Activated naive CD4-positive, alpha-beta T cell (primary cell): ENCODE results near the gene GGTLC2.
"Not testable (repeated sequence)": the region's sequence is repeated elsewhere in the genome, so short reads cannot be mapped to it uniquely, and the experiment has no call there.

Source experiments
- DNase-seq, 4 experiments: peaks; one replicate each; lab custom pipeline; 2025; lab: John Stamatoyannopoulos, UW

Gene GGTLC2

DNA sequence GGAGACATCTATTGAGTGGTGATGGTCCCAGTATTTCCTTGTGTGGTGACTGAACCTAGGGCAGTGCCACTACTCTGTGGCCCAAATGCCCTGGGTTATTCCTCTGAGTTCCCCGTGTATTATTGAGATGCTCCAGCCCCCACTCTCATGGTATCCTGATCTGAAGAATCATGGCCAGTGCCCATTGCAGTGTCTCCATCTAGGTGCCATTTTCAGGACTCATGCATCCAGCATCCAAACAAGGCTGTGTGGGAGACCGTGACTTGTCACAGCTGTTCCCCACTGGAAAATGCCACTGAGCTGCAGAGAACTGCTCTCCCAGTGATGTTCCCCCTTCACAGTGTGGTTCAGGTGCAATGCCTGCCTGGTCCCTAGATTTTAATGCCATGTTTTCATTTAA, 24.7 kb downstream of the GGTLC2 start:
- DNase-seq = no peak

DNA sequence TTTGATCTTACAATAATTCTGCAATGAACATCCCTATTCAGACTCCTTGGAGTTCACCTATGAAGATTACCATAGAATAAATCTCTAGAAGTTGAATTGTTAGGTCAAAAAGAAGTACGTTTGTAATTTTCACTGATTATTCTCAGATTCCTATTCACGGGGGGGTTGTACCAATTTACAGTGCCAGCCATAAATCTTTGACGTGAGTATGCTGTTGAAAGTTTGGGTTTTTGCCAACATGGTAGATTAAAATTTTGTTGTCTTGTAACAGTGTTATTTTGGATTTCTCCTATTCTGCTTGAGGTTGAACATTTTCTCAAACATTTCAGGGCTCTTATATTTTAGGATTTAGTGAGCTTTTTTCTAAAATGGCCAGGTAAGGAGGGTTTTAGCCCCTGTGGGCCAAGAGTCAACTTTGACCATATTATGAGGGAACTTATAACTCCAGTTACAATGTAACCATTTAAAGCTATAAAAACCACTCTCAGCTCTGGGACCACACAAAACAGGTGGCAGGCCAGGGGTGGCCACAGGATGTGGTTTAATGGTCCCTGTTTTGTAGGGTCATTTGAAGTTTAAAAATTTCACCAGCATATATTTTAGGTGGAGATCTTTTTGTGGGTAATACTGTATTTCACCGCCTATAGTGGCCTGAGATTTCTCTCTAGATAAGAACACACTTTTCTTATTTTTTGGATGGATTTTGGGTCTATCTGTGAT, 25.8 kb downstream of the GGTLC2 start:
- no peak for DNase-seq

- DNase-seq = no peak
These were observed 27.1 kb downstream of the GGTLC2 start for GRCh38 chr22:22671506-22671905.

- DNase-seq = no peak
These were observed 28.7 kb downstream of the GGTLC2 start for GRCh38 chr22:22673099-22673498.

DNA sequence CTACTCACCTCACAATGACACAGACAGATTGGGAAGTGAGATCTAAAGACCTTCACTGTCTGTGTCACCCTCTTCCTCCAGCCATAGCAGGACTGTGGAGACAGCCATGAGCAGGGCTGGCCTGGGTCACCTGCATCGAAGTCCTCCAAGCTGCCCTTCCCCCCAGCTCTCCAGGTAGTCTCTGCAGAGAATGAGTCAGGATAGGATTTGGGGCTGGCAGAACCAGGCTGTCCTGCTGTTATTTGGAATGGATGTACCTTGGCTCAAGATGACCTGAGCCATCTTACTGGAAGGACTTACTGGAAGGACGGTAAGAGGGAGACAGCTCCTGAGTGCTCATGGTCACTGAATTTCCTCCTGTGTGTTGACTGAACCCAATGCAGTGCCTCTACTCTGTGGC, 29.2 kb downstream of the GGTLC2 start:
- no peak for DNase-seq

DNA sequence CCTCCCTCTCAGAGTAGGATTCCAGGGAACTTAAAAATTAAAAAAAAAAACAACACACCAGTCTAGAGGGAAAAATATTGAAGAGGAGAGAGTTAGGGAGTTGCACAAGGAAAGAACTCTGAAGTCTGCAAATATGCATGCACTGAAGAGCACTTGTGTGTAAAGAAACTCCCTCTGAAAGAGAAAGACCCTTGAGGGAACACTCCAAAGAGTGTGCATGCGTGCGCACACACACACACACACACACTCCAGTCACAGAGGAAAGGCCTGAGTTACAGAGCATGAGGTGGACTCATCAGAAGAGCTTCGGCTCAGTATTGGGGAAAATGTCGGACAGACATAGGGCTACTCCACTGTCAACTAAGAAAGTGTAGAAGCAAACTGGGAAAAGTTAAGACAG, 30.1 kb downstream of the GGTLC2 start:
- no peak for DNase-seq

GRCh38 chr22:22678970-22679369, 34.6 kb downstream of the GGTLC2 start:
- DNase-seq = no peak

- no peak for DNase-seq
These were observed 36.0 kb downstream of the GGTLC2 start for GRCh38 chr22:22680396-22680795.

DNA sequence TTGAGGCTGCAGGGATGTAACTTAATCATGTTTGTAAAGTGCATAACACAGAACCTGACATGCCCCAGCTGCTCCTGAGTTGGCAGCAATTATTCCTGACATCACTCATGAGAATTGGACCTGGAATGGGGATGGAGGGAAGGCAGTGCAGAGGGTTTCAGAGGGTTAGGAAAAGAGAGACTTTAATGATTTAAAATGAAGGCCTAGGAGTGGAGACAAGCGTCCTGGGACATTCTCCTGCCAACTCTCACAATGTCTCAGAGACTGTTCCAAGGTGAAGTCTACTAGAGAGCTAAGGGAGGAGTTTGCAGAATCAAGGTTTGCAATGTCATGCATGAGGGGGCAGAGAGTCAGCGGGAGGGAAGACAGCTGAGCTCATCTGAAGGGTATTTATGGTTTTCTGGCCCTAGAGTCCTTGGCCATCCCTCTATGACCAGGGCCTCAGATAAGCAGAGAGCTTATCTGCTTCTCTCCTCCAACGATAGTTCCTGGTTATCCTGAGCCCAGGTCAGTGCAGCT, 36.9 kb downstream of the GGTLC2 start:
- no peak for DNase-seq

DNA sequence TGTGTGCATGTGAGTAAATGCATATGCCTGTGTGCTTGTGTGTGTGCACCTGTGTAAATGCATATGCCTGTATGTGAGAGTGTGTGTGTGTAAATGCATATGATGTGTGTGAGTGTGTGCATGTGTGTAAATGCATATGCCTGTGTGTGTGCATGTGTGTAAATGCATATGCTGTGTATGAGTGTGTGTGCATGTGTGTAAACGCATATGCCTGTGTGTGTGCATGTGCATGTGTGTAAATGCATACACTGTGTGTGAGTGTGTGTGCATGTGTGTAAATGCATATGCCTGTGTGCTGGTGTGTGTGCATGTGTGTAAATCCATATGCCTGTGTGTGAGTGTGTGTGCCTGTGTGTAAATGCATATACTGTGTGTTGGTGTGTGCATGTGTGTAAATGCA, 37.8 kb downstream of the GGTLC2 start:
- DNase-seq = no peak

- no peak for DNase-seq
These were observed 38.6 kb downstream of the GGTLC2 start for GRCh38 chr22:22682807-22683667.

- DNase-seq = no peak
These were observed 39.4 kb downstream of the GGTLC2 start for GRCh38 chr22:22683668-22684361.

DNA sequence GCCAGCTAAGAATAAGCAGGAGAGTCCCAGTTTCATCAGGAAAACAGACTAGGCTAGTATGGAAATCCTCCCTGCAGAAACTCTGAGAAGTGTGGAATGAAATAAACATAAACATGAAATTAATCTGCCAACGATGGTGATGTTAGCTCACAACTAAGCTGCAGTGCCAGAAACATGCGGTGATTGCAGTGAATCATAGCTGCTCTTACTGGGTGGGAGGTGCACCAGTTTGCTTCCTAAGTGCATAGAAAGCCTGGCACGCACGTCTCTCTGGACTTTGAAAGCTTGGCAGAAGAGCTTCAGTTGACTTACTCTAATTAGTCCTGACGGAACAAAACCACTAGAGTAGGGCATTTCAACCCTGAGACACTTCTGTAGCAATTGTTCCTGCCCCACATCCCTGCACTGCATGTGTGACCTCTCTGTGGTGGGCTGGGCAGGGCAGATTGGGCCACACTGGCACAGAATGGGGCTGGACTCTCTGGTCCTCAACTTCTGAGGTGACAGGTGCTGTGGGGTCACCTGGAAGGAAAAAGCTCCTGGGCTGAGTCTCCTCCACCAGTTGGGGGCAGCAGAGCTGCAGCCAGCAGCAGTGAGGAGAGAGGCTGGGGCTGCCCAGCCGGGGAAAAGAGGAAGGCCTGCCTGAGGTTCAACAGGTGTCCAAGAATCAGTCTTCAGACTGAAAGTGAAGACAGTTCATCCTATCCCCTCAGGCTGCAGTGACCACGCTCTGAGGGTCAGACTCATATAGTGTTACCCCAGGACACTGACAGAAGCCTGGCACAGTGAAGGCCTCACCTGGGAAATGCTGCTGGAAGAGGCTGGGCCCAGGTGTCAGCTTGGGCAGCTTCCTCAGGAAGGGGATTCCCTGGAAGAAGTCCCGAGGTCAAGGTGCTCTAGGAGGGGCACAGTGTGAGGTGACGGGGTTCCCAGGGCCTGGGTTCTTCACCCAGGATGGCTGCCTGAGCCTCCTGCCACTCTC, 40.5 kb downstream of the GGTLC2 start:
- no peak for DNase-seq

GRCh38 chr22:22685586-22685985, 41.2 kb downstream of the GGTLC2 start:
- DNase-seq = no peak

GRCh38 chr22:22686202-22687115, 42.0 kb downstream of the GGTLC2 start:
- not testable (repeated sequence) for DNase-seq

DNA sequence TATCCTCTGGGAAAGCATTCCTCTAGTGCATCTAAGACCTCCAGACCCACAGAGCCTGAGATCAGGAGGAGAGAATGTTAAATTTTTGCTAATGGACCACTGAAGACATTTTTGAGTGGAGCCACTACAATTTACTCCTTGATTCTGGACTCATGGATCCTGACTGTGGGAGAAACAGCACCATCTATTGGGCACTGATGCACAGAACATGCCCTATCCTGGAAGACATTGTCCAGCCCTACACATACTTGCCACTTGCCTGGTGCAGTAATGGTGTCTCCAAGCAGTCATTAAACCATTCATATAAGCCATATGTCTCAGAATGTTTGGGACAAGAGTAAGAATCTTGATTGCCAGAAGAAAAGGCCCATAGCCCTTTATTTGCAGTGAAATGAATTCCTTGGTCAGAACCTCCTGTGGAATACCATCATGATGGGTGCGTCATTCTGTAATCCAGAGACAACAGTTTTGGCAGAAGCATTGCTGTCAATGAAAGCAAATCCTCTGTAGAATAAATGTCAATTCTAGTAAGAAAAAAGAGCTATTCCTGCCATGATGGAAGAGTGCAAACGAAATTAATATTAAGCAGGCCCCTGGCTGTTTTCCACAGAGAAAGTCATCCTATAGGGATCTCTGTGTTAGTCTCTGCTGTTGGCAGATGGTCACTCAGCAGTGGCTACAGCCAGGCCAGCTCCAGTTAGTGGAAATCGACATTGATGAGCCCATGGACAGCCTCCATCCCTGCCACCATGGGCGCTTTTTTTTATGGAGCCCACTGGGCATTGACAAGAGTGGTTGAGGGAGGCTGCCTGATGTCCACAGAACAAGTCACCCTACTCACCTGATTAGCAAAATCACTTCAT, 43.5 kb downstream of the GGTLC2 start:
- no peak for DNase-seq

GRCh38 chr22:22689621-22690345, 45.4 kb downstream of the GGTLC2 start:
- DNase-seq = no peak

DNA sequence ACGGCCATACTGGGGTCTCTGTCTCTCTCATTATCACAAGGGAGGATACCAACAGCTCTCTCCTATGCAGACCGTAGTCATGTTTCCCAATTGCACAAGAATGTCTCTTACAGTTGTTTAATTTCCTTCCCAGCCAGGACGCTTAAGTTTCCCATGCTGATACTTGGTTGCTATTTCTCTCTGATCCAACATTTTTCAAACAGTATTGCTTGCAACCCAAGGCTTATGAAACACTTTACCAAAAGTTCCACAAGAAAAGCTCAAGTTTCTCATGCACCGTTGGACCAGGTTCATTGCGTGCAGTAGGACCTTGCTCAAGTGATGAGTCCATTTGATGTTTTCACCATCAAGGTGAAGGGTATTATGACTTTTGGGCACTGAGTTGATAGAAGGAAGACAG, 46.6 kb downstream of the GGTLC2 start:
- no peak for DNase-seq
